H1 (cell line): ENCODE results near the gene GPC6. TPM values are rescaled to one million over a fixed set of nuclear protein-coding genes. Genes with fewer than 3 reads are reported as not detected.

Experiments used
- CTCF ChIA-PET: fragments of 300-600 bp; sonication (Branson Sonifier 250); formaldehyde crosslinking; loops from one replicate; lab custom pipeline; 2021; ENCODE audit not compliant: partially characterized antibody; lab: Charles Lee
- POLR2A ChIA-PET: fragments of 300-600 bp; sonication (Branson Sonifier 250); formaldehyde crosslinking; loops from one replicate; lab custom pipeline; 2021; ENCODE audit warnings: inconsistent platforms; ENCODE audit not compliant: partially characterized antibody; lab: Charles Lee
- DNase-seq, 2 experiments: peaks; one replicate each; pipeline versions ENCODE4 v3.0.0 to v3.0.0-alpha.2; 2010 to 2022; ENCODE audit warnings: low spot score in 2 of 2, low read depth in 1 of 2, mixed read lengths in 1 of 2
- FAIRE-seq: peaks from 2 replicates; lab custom pipeline; 2011; peaks lifted over from hg19 to GRCh38; lab: Jason Lieb, UNC
- H2AFZ ChIP-seq: 2 replicates; pipeline ENCODE4 v1.8.1; 2012; ENCODE audit warnings: low read length, inconsistent platforms
- H2AK5ac ChIP-seq: 2 replicates; pipeline ENCODE4 v1.6.1; 2013; ENCODE audit warnings: low read depth, low read length
- H2BK120ac ChIP-seq: replicated peaks from 2 replicates; pipeline ENCODE3; 2013; ENCODE audit warnings: low read depth, low read length, inconsistent platforms
- H2BK12ac ChIP-seq: 2 replicates; pipeline ENCODE4 v1.6.1; 2013; ENCODE audit warnings: low read depth, low read length
- H2BK15ac ChIP-seq: 2 replicates; pipeline ENCODE4 v1.6.1; 2013; ENCODE audit warnings: low read length
- H2BK20ac ChIP-seq: 2 replicates; pipeline ENCODE4 v1.6.1; 2013; ENCODE audit warnings: low read length
- H2BK5ac ChIP-seq: 2 replicates; pipeline ENCODE4 v1.6.1; 2013; ENCODE audit warnings: low read depth, low read length
- H3K14ac ChIP-seq: 2 replicates; pipeline ENCODE4 v1.6.1; 2013; ENCODE audit warnings: inconsistent platforms; ENCODE audit not compliant: insufficient read length
- H3K18ac ChIP-seq: 2 replicates; pipeline ENCODE4 v1.6.1; 2013; ENCODE audit warnings: low read length; ENCODE audit errors: extremely low read depth
- H3K23ac ChIP-seq: 2 replicates; pipeline ENCODE4 v1.6.1; 2013; ENCODE audit warnings: inconsistent platforms; ENCODE audit not compliant: insufficient read length
- H3K23me2 ChIP-seq: 2 replicates; pipeline ENCODE4 v1.6.1; 2013; ENCODE audit warnings: low read depth, low read length
- H3K27ac ChIP-seq: 2 replicates; pipeline ENCODE4 v1.6.1; 2011; ENCODE audit warnings: low read depth, low read length, inconsistent platforms
- H3K27me3 ChIP-seq, 4 experiments: replicated peaks in 1 of 4; 1 replicate in 1 of 4; 2 replicates in 3 of 4; pipeline versions ENCODE4 v1.6.1 to v1.8.1; 2011 to 2013; ENCODE audit warnings: low read length in 3 of 4, mild to moderate bottlenecking in 3 of 4, inconsistent platforms in 2 of 4, mixed read lengths in 2 of 4, moderate library complexity in 1 of 4; ENCODE audit not compliant: control insufficient read depth in 3 of 4, insufficient read depth in 3 of 4; ENCODE audit errors: extremely low read depth in 1 of 4
- H3K36me3 ChIP-seq, 4 experiments: 2 replicates each; pipeline versions ENCODE4 v1.6.1 to v1.8.1; 2011 to 2013; ENCODE audit warnings: mild to moderate bottlenecking in 4 of 4, low read length in 3 of 4, moderate library complexity in 2 of 4, control low read depth in 1 of 4, inconsistent platforms in 1 of 4; ENCODE audit not compliant: insufficient read depth in 4 of 4, control insufficient read depth in 2 of 4
- H3K4ac ChIP-seq: replicated peaks from 2 replicates; pipeline ENCODE3; 2013; ENCODE audit warnings: low read length, low read depth, mixed read lengths, inconsistent platforms; ENCODE audit not compliant: insufficient read length
- H3K4me1 ChIP-seq, 4 experiments: replicated peaks in 1 of 4; 1 replicate in 1 of 4; 2 replicates in 3 of 4; pipeline versions ENCODE4 v1.6.1 to v1.8.1; 2011 to 2013; ENCODE audit warnings: low read length in 3 of 4, inconsistent platforms in 2 of 4, mixed read lengths in 1 of 4; ENCODE audit not compliant: insufficient read depth in 4 of 4, control insufficient read depth in 3 of 4
- H3K4me2 ChIP-seq, 2 experiments: 2 replicates each; pipeline versions ENCODE4 v1.6.1 to v1.8.1; 2011 to 2013; ENCODE audit warnings: low read depth in 2 of 2, low read length in 2 of 2, control low read depth in 1 of 2, inconsistent platforms in 1 of 2, mild to moderate bottlenecking in 1 of 2; ENCODE audit not compliant: insufficient read depth in 1 of 2
- H3K4me3 ChIP-seq, 4 experiments: fragments of 200-600, 300-600 bp in 1 of 4; sonication (generic), shearing (Covaris generic), sonication (Bioruptor Twin) in 1 of 4; 2 replicates each; pipeline versions ENCODE4 v1.5.1 to v1.8.1; 2011 to 2016; ENCODE audit warnings: low read length in 4 of 4, low read depth in 3 of 4, control low read depth in 2 of 4, inconsistent platforms in 2 of 4, mild to moderate bottlenecking in 2 of 4, mixed read lengths in 1 of 4, moderate library complexity in 1 of 4; ENCODE audit not compliant: insufficient read depth in 2 of 4; ENCODE audit errors: extremely low read depth in 1 of 4
- H3K56ac ChIP-seq: replicated peaks from 2 replicates; pipeline ENCODE3; 2013; ENCODE audit warnings: low read depth, mild to moderate bottlenecking, mixed read lengths, low read length, inconsistent platforms; ENCODE audit not compliant: insufficient read length
- H3K79me1 ChIP-seq: 2 replicates; pipeline ENCODE4 v1.6.1; 2013; ENCODE audit warnings: low read depth, low read length, control low read depth
- H3K79me2 ChIP-seq, 2 experiments: 2 replicates each; pipeline versions ENCODE4 v1.6.1 to v1.8.1; 2012 to 2013; ENCODE audit warnings: low read length in 2 of 2, mild to moderate bottlenecking in 2 of 2, inconsistent platforms in 1 of 2; ENCODE audit not compliant: insufficient read depth in 2 of 2, control insufficient read depth in 1 of 2
- H3K9ac ChIP-seq, 4 experiments: replicated peaks in 1 of 4; 1 replicate in 1 of 4; 2 replicates in 3 of 4; pipeline versions ENCODE4 v1.6.1 to v1.8.1; 2011 to 2013; ENCODE audit warnings: low read depth in 3 of 4, low read length in 3 of 4, control low read depth in 2 of 4, mild to moderate bottlenecking in 2 of 4, moderate library complexity in 2 of 4, inconsistent platforms in 1 of 4; ENCODE audit errors: extremely low read depth in 1 of 4
- H3K9me3 ChIP-seq, 2 experiments: 2 replicates each; pipeline versions ENCODE4 v1.6.1 to v1.8.1; 2012 to 2013; ENCODE audit warnings: mild to moderate bottlenecking in 2 of 2, moderate library complexity in 2 of 2, control low read depth in 1 of 2, inconsistent platforms in 1 of 2, low read depth in 1 of 2, low read length in 1 of 2, mixed read lengths in 1 of 2; ENCODE audit not compliant: insufficient read depth in 2 of 2
- H4K20me1 ChIP-seq, 2 experiments: replicated peaks in 1 of 2; 2 replicates each; pipeline versions ENCODE3 to v1.8.1; 2011 to 2013; ENCODE audit warnings: inconsistent platforms in 2 of 2, low read length in 2 of 2, mild to moderate bottlenecking in 1 of 2; ENCODE audit not compliant: insufficient read depth in 2 of 2, control insufficient read depth in 1 of 2
- H4K5ac ChIP-seq: 2 replicates; pipeline ENCODE4 v1.6.1; 2013; ENCODE audit warnings: low read length, low read depth, mixed read lengths, inconsistent platforms; ENCODE audit not compliant: insufficient read length
- H4K8ac ChIP-seq: 2 replicates; pipeline ENCODE4 v1.8.0; 2013; ENCODE audit warnings: mild to moderate bottlenecking, moderate library complexity, low read length, inconsistent platforms; ENCODE audit not compliant: insufficient read depth; ENCODE audit errors: extremely low read depth
- H4K91ac ChIP-seq: replicated peaks from 2 replicates; pipeline ENCODE3; 2013; ENCODE audit warnings: low read length, mixed read lengths, inconsistent platforms; ENCODE audit not compliant: insufficient read length
- CTBP2 ChIP-seq: IDR thresholded peaks from 2 replicates; pipeline ENCODE4 v1.7.0; 2011; ENCODE audit warnings: borderline replicate concordance, mild to moderate bottlenecking, moderate library complexity, mixed read lengths, low read length; ENCODE audit not compliant: insufficient read depth, insufficient read length
- HDAC2 ChIP-seq, 2 experiments: fragments of 300-600 bp in 1 of 2; sonication (generic) in 1 of 2; IDR thresholded peaks; 2 replicates each; pipeline ENCODE4 v1.6.1; 2011 to 2012; ENCODE audit warnings: low read depth in 2 of 2, low read length in 2 of 2, mild to moderate bottlenecking in 2 of 2, moderate library complexity in 2 of 2, borderline replicate concordance in 1 of 2, inconsistent platforms in 1 of 2
- JUN ChIP-seq: IDR thresholded peaks from 2 replicates; pipeline ENCODE4 v1.6.1; 2011; ENCODE audit warnings: low read depth, mild to moderate bottlenecking, improper control_type of control experiment, low read length
- KDM1A ChIP-seq: fragments of 200-600, 300-600 bp; sonication (generic); IDR thresholded peaks from 2 replicates; pipeline ENCODE4 v1.7.1; 2016; ENCODE audit warnings: mild to moderate bottlenecking, low read length, borderline replicate concordance
- SIX5 ChIP-seq: IDR thresholded peaks from 2 replicates; pipeline ENCODE4 v1.6.1; 2011; ENCODE audit warnings: mild to moderate bottlenecking, low read depth, low read length
- SP4 ChIP-seq: IDR thresholded peaks from 2 replicates; pipeline ENCODE4 v1.6.1; 2012; ENCODE audit warnings: low read length, inconsistent platforms
- WGBS, 2 experiments: shearing (Covaris generic) in 1 of 2; methylation state at CpG; one replicate each; pipeline versions ENCODE4 v1.1.6 to v1.1.7; 2013 to 2015; ENCODE audit warnings: low lambda C conversion rate in 2 of 2, mixed read lengths in 2 of 2, inconsistent platforms in 1 of 2, low coverage in 1 of 2, missing lambda C conversion rate in 1 of 2; ENCODE audit not compliant: insufficient replicate concordance in 2 of 2, insufficient coverage in 1 of 2, insufficient read length in 1 of 2; ENCODE audit errors: extremely low coverage in 1 of 2, missing lambda C conversion rate in 1 of 2; 5-methylcytosine and 5-hydroxymethylcytosine counted together
- polyA plus RNA-seq, 7 experiments: library from polyadenylated mRNA; depleted of rRNA in 3 of 7; stranded (reverse) in 5 of 7; unstranded in 2 of 7; fragments of >200 nt in 5 of 7; fragments of 200-250 nt in 2 of 7; gene quantifications; 1 replicate in 5 of 7; 2 replicates in 1 of 7; 4 replicates in 1 of 7; pipeline versions ENCODE4 v1.2.1 to v1.2.3, GENCODE V29; 2011 to 2013; ENCODE audit warnings: missing spikeins in 2 of 7, mixed read lengths in 2 of 7
- total RNA-seq: library from RNA; stranded (reverse); fragmentation: NEBNext Ultra II Directional; extraction: Animal tissue kit (Norgen Biotek cat#: 25700); gene quantifications from 2 replicates; pipeline ENCODE4 v1.2.1, GENCODE V29; 2021
- TF ChIP-seq, protein P1 (sequence below): IDR thresholded peaks from 2 replicates; pipeline ENCODE4 v1.6.1; 2012; ENCODE audit warnings: low read length, inconsistent platforms
- TF ChIP-seq, protein P2 (sequence below): IDR thresholded peaks from 2 replicates; pipeline ENCODE4 v1.6.1; 2011; ENCODE audit warnings: low read depth, mild to moderate bottlenecking, low read length; ENCODE audit not compliant: insufficient read depth

Gene GPC6
- total and polyA plus RNA-seq, 2 of the 8 experiments (the other 6 are each of a cell fraction or from before 2014, with no cell fraction given), result 5.4 to 12.0 TPM

DNA sequence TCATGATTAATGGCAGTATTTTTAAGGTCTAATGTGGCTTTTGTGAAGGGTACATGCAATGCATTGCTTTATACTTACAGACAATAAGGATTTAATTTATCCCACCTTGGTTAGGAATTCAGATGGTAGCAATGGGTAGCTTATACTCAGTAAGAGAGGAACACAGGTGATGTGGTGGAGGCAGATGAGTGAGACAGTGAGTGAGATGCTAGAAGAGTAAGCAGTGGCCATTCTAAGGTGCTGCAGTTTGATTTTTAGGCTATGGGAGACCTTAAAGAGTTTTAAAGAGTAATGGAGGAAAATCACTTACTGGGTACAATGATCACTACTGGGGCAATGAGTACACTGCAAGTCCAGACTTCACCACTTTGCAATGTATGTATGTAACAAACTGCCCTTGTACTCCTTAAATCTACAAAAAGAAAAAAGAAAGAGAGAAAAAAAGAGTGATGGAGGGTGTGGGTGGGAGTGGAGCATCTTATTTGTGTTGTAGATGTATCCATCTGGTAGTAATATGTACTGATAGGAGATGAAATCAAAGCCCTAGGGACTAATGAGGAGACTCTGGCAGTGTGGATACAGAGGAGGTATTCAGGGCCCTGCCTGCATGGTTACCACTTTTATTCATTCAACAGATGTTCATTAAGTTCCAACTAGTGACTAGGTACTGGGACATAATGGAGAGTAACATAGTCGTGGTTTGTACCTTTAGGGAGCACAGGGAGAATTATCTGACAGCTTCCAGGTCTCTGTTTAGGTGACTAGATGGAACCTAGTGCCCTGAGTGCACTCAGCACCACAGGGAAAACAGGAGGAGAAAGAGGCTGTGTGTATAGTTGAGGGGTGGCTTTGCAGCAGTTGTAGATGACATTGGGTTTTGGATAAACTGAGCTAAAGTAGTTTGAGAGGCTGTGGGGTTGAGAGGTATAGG is 99.0 kb downstream of the GPC6 start:
- H3K9me3 ChIP-seq, result no peaks in the 10 kb centered on the region
- H3K56ac ChIP-seq, result no peak overlapping the region
- H3K23me2 ChIP-seq, result no peaks in the 10 kb centered on the region
- H3K79me1 ChIP-seq, result no peaks in the 10 kb centered on the region
- H3K4me3 ChIP-seq, result no peak overlapping the region
- H3K4ac ChIP-seq, result no peak overlapping the region
- DNase-seq, result no peak
- H3K27ac ChIP-seq, result no peak overlapping the region
- no peak overlapping the region for H4K91ac ChIP-seq
- H3K9ac ChIP-seq, result no peak overlapping the region
- no peak overlapping the region for H4K5ac ChIP-seq
- FAIRE-seq, result no peak
- no peaks in the 10 kb centered on the region for H4K20me1 ChIP-seq
- no peak overlapping the region for H3K14ac ChIP-seq
- peaks cover 0 to 3% (median under 1%) of the 10 kb centered on the region in 4 experiments; a peak in 2 of 7 replicates for H3K4me1 ChIP-seq
- H3K36me3 ChIP-seq, result no peaks in the 10 kb centered on the region
- ChIA-PET POLR2A (interaction anchor here (0.7 kb wide), 1 partner anchor 774 kb away, joined by 3 read pairs; no protein-coding TSS in a partner anchor), CTCF (interaction anchor here (1.5 kb wide), 1 partner anchor 11 kb away, joined by 3 read pairs; no protein-coding TSS in a partner anchor)
- no peaks in the 10 kb centered on the region for H3K27me3 ChIP-seq
- WGBS, 2 experiments, result 69% methylated on average over 1 of the region's 1 CpG; no CpG with 5 or more reads in 1 of the 2 experiments
- no peak overlapping the region for H4K8ac ChIP-seq
- peaks cover 0 to 9% of the 10 kb centered on the region in 2 experiments; a peak in 1 of 4 replicates for H3K79me2 ChIP-seq
- no peak overlapping the region for H2BK15ac ChIP-seq
- H2AK5ac ChIP-seq, result no peak overlapping the region
- no peak overlapping the region for H2AFZ ChIP-seq
- H2BK120ac ChIP-seq, result no peak overlapping the region
- no peak overlapping the region for H3K18ac ChIP-seq
- no peak overlapping the region for H2BK20ac ChIP-seq
- H2BK5ac ChIP-seq, result no peak overlapping the region
- no peak overlapping the region for H2BK12ac ChIP-seq
- no peak overlapping the region for H3K4me2 ChIP-seq
- no peak overlapping the region for H3K23ac ChIP-seq
- TF ChIP-seq HDAC2 (IDR thresholded peaks at IDR 0.05; ENCODE audit: borderline replicate concordance in 1 of 2, low read depth in 2 of 2, low read length in 2 of 2) (no peak), JUN (no peak), KDM1A (no peak), CTBP2 (no peak), SIX5 (no peak), SP4 (no peak)
- TF ChIP-seq, protein P1, sequence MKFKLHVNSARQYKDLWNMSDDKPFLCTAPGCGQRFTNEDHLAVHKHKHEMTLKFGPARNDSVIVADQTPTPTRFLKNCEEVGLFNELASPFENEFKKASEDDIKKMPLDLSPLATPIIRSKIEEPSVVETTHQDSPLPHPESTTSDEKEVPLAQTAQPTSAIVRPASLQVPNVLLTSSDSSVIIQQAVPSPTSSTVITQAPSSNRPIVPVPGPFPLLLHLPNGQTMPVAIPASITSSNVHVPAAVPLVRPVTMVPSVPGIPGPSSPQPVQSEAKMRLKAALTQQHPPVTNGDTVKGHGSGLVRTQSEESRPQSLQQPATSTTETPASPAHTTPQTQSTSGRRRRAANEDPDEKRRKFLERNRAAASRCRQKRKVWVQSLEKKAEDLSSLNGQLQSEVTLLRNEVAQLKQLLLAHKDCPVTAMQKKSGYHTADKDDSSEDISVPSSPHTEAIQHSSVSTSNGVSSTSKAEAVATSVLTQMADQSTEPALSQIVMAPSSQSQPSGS, result no peak
- TF ChIP-seq, protein P2, sequence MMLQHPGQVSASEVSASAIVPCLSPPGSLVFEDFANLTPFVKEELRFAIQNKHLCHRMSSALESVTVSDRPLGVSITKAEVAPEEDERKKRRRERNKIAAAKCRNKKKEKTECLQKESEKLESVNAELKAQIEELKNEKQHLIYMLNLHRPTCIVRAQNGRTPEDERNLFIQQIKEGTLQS, result no peak
